MCF 10A (cell line): ENCODE measurements around the gene GPR22. TPM values are rescaled to one million over a fixed set of nuclear protein-coding genes. Genes with fewer than 3 reads are reported as not detected.

Experiments
- BruUV-seq: library from RNA; stranded (reverse); fragments of 400-500 nt; replicated peaks from 2 replicates; lab custom pipeline; 2021; lab: Mats Ljungman, UMichigan
- CTCF ChIA-PET: fragments of 300-600 bp; sonication (Branson Sonifier 250); formaldehyde crosslinking; extraction: SDS; loops from one replicate; lab custom pipeline; 2021; ENCODE audit warnings: antibody characterized with exemption, inconsistent platforms; lab: Yijun Ruan, JAX
- POLR2A ChIA-PET: fragments of 300-600, 350-650 bp; sonication (Branson Sonifier 250); formaldehyde crosslinking; extraction: SDS; loops from one replicate; lab custom pipeline; 2020; ENCODE audit warnings: antibody characterized with exemption, inconsistent platforms; lab: Yijun Ruan, JAX
- DNase-seq: peaks from one replicate; pipeline ENCODE4 v3.0.0-alpha.2; 2018; ENCODE audit not compliant: unreplicated experiment
- H3K27ac Mint-ChIP-seq: one replicate; pipeline ENCODE4 v1.8.0; 2022; ENCODE audit warnings: mild to moderate bottlenecking, low read depth, mixed read lengths; ENCODE audit not compliant: unreplicated experiment
- H3K27me3 Mint-ChIP-seq: one replicate; pipeline ENCODE4 v1.8.0; 2022; ENCODE audit warnings: mixed read lengths; ENCODE audit not compliant: insufficient read depth, unreplicated experiment
- H3K36me3 Mint-ChIP-seq: one replicate; pipeline ENCODE4 v1.8.0; 2022; ENCODE audit warnings: mild to moderate bottlenecking, moderate library complexity, mixed read lengths; ENCODE audit not compliant: insufficient read depth, unreplicated experiment
- H3K4me1 Mint-ChIP-seq: one replicate; pipeline ENCODE4 v1.8.0; 2022; ENCODE audit warnings: mixed read lengths; ENCODE audit not compliant: insufficient read depth, unreplicated experiment
- H3K4me3 Mint-ChIP-seq: one replicate; pipeline ENCODE4 v1.8.0; 2022; ENCODE audit warnings: mild to moderate bottlenecking, moderate library complexity, mixed read lengths; ENCODE audit not compliant: unreplicated experiment
- H3K9me3 Mint-ChIP-seq: one replicate; pipeline ENCODE4 v1.8.0; 2022; ENCODE audit warnings: mixed read lengths; ENCODE audit not compliant: unreplicated experiment
- intact Hi-C: fragments of 100-400 bp; cut with micrococcal nuclease; formaldehyde crosslinking; loops from 2 replicates; pipeline ENCODE4 v1.14.1; 2022
- total RNA-seq: library from RNA; stranded (reverse); gene quantifications from 2 replicates; pipeline ENCODE4 v1.2.3, GENCODE V29; 2022
- TF ChIP-seq, protein P1 (sequence below): fragments of 200-600 bp; IDR thresholded peaks from one replicate; pipeline ENCODE4 v1.8.0; 2022; ENCODE audit warnings: antibody characterized with exemption, mild to moderate bottlenecking; ENCODE audit not compliant: unreplicated experiment

The GPR22 gene
- total RNA-seq, 1 experiment from 2014 or later = not detected

DNA sequence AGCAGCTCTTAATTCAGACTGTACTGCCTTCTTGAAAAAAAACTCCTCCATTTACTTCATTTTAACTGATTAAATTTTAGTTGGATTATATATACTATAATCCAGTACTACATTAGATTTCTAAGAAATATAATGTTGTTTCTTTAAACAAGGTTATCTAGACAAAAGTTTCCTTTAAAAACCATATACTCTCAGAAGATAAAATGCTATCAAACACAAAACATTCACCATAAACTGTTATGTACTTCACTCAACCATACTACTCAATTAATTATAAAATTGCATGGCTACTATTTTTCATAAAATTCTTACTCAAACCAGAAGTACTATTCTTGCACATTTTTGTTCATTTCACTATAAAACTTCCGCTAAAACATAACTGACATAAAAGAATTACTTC is 12.7 kb downstream of the GPR22 start:
- DNase-seq = no peak
- Mint-ChIP-seq H3K27ac (no peak overlapping the region), H3K4me1 (no peaks in the 10 kb centered on the region), H3K27me3 (no peaks in the 10 kb centered on the region), H3K36me3 (no peaks in the 10 kb centered on the region), H3K9me3 (no peaks in the 10 kb centered on the region), H3K4me3 (no peak overlapping the region)
- no TSS peak for BruUV-seq
- POLR2A ChIA-PET = no interaction called here
- CTCF ChIA-PET = interaction anchor here (0.6 kb wide), 1 partner anchor 331 kb away, joined by 3 read pairs; no protein-coding TSS in a partner anchor
- intact Hi-C loops = no loop called here
- TF ChIP-seq, protein P1, sequence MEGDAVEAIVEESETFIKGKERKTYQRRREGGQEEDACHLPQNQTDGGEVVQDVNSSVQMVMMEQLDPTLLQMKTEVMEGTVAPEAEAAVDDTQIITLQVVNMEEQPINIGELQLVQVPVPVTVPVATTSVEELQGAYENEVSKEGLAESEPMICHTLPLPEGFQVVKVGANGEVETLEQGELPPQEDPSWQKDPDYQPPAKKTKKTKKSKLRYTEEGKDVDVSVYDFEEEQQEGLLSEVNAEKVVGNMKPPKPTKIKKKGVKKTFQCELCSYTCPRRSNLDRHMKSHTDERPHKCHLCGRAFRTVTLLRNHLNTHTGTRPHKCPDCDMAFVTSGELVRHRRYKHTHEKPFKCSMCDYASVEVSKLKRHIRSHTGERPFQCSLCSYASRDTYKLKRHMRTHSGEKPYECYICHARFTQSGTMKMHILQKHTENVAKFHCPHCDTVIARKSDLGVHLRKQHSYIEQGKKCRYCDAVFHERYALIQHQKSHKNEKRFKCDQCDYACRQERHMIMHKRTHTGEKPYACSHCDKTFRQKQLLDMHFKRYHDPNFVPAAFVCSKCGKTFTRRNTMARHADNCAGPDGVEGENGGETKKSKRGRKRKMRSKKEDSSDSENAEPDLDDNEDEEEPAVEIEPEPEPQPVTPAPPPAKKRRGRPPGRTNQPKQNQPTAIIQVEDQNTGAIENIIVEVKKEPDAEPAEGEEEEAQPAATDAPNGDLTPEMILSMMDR = no peak

GRCh38 chr7:107486041-107486440 is 16.2 kb downstream of the GPR22 start:
- H3K9me3 Mint-ChIP-seq = no peaks in the 10 kb centered on the region
- BruUV-seq = no TSS peak
- no peak overlapping the region for H3K4me3 Mint-ChIP-seq
- H3K4me1 Mint-ChIP-seq = no peaks in the 10 kb centered on the region
- no peaks in the 10 kb centered on the region for H3K36me3 Mint-ChIP-seq
- TF ChIP-seq, protein P1 = no peak
- ChIA-PET POLR2A (no interaction called here), CTCF (no interaction called here)
- DNase-seq = no peak
- no peaks in the 10 kb centered on the region for H3K27me3 Mint-ChIP-seq
- H3K27ac Mint-ChIP-seq = no peak overlapping the region
- intact Hi-C loops = no loop called here

- intact Hi-C loops = no loop called here
- DNase-seq = no peak
- H3K9me3 Mint-ChIP-seq = no peaks in the 10 kb centered on the region
- peaks cover 9% of the 10 kb centered on the region for H3K4me1 Mint-ChIP-seq
- no peaks in the 10 kb centered on the region for H3K36me3 Mint-ChIP-seq
- POLR2A ChIA-PET = no interaction called here
- H3K27me3 Mint-ChIP-seq = no peaks in the 10 kb centered on the region
- CTCF ChIA-PET = interaction anchor here (0.6 kb wide), 1 partner anchor 250 kb away, joined by 3 read pairs; no protein-coding TSS in a partner anchor
- H3K27ac Mint-ChIP-seq = no peak overlapping the region
- BruUV-seq = no TSS peak
- H3K4me3 Mint-ChIP-seq = no peak overlapping the region
- TF ChIP-seq, protein P1 = no peak
Measured at GRCh38 chr7:107492875-107493274, 23.0 kb downstream of the GPR22 start.

DNA sequence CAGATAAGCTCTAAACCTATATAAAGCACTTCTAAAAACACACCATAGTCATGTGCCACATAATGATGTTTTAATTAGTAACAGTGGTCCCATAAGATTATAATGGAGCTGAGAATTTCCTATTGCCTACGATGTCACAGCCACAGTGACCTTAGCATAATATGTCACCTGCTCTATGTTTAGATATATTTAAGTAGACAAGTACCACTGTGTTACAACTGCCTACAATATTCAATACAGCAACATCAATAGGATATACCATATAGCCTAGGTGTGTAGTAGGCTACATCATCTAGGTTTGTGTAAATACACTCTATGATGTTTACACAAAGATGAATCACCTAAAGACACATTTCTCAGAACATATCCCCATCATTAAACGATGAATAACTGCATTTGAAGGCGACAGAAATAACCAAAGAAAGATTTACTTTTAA is 24.5 kb downstream of the GPR22 start:
- no peak for DNase-seq
- H3K36me3 Mint-ChIP-seq = no peaks in the 10 kb centered on the region
- intact Hi-C loops = no loop called here
- TF ChIP-seq, protein P1 = no peak
- CTCF ChIA-PET = interaction anchor here (0.6 to 1.2 kb wide), 3 partner anchors 15 to 249 kb away, joined by 3 to 5 read pairs (median 3); no protein-coding TSS in a partner anchor
- POLR2A ChIA-PET = interaction anchor here (0.5 to 1.2 kb wide), 3 partner anchors 19 to 187 kb away, joined by 3 to 4 read pairs (median 4); no protein-coding TSS in a partner anchor
- peaks cover 9% of the 10 kb centered on the region for H3K4me1 Mint-ChIP-seq
- BruUV-seq = no TSS peak
- no peaks in the 10 kb centered on the region for H3K27me3 Mint-ChIP-seq
- no peak overlapping the region for H3K27ac Mint-ChIP-seq
- no peak overlapping the region for H3K4me3 Mint-ChIP-seq
- H3K9me3 Mint-ChIP-seq = no peaks in the 10 kb centered on the region
